GM19328 (cell line): ENCODE results near the gene PXDN.

Experiments
- ATAC-seq: cut with Tn5 transposase; IDR thresholded peaks from one replicate; pipeline ENCODE4 v1.9.1; 2021; ENCODE audit warnings: mild to moderate bottlenecking, moderate library complexity; ENCODE audit not compliant: unreplicated experiment

PXDN gene

DNA sequence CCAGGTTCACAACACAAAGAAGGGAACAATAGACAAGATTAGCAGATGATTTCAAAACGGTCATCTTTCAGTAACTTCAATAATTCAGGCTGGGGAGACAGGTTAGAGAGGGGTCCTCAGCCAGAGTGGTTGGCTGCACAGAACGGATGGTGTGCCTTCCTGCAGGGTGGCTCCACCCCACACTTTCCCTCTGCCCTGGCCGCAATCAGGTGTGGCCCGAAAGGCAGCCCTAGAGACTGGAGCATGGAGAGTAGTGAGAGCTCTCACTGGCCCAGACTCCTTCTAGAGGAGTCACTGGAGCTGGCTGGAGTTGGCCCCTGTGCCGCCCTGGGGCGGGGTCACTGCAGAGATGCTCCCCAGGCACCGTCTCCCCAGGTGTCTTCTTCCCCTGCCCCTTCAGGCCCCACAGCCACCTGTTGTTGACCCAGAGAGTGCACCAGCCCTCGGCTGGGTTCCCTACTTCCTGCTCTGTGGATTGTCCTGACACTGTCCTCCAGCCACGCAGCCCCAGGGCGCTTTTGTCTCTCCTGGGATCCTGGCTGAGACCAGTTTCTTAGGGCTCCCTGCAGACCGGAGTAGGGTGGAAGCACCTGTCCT is 126.8 kb downstream of the PXDN start:
- no peak for ATAC-seq

DNA sequence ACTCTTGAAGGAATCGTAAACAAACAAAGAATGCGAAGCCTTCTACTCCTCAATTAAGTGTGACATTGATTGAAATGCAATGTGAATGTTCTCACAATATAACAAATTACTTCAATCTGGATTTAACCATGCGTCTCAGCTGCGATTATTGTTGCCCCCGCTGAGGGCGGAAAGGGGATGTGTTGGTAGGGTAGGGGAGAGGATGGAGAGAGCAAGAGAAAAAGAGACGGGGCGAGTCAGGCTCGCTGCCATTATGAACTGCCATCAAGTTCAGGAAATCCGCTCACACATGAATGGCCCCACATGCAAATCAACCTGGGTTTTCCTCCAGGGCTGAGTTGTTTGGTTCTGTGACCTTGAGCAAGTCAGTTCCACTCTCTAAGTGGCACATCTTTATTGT is 129.8 kb downstream of the PXDN start:
- no peak for ATAC-seq

DNA sequence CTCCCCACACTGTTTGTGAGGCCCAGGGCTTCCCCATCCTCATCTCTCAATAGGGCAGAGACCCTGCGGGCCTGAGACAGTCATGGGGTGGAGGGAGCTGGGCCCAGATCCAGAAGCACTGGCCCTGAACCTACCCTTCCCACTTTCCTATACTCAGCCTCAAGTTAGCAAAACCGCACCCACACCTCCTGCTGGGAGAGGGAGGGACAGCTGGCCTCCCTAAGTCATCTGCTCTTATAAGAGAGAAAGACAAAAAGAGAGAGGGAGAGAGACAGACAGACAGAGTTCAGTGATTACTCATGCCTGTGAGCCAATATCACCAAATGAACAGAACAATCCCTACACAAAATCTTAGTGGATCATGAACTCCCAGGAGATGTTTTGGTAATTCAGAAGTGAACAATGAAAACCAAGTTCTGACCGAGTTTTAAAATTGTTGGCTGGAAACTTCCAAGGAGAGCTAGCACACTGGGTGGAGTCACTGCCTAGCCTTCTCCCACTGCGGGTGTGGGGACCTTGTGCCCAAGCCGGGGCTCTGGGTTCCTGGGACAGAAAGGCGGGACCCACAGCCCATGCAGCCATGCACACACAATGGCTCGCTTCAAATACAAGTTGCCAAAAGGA is 130.5 kb downstream of the PXDN start:
- ATAC-seq, result no peak

DNA sequence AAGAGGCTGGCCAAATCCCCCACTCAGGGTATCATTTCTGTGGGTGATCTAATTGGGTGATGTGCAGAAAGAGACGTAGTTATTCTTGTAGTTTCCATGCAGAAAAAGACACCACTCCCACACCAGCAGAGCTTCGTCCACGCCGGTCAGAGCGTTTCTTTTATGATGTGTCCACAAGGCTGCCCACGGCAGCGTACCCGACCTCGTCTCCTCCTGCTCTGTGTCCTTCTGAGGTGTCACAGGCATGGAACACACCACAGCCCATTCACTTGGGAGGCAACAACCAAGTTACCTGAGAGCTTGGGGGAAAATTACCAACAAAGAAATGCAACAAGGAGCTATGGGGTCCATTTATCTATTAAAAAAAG is 131.3 kb downstream of the PXDN start:
- no peak for ATAC-seq

DNA sequence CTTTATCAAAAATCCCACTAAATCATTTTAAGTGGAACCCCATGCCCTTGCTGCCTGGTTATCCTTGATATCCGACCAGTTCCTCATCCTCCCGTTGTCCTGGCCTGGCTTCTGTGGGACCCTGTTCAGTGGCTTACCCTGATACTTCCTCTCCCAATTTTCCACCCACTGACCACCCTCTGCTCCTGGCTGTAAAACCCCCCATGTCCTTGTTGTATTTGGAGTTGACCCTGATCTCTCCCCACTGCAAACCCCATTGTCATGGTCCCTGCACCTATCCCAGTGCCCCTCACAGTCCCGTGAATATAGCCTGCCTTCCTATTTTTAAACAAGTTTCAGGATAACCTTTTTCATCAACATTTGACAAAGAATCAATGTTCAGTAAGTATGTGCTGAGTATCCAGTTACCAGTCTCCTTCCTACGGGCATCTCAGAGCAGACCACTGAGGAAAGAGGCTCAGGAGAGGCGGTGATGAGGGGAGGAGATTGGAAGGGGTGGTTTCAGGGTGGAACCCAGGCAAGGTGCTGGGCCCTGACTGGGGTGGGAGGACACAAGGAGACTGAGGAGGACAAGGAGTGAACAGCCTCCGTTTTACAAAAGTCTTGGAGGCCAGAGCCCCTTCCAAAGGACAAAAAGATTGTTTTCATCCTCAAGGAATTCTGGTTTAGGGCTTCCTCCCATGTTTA is 131.8 kb downstream of the PXDN start:
- no peak for ATAC-seq

DNA sequence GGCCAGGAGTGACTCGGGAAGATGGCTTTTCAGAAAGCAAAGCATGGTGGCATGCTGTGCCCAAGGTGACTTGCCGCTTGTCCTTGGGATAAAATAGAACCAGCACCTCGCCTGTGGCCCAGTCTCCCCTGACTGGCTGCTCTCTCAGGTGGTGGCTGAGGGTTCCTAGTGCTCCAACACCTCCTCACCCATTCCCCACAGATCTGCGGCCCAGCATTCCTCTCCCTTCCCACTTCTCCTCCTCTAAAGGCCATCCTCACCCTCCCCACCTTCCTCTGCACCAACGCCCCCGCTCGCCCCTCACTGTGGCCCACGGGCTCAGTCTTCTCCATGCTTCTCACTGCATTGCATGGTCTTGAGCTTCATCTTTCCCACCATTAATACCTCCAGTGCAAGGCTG is 132.4 kb downstream of the PXDN start:
- ATAC-seq, result no peak

DNA sequence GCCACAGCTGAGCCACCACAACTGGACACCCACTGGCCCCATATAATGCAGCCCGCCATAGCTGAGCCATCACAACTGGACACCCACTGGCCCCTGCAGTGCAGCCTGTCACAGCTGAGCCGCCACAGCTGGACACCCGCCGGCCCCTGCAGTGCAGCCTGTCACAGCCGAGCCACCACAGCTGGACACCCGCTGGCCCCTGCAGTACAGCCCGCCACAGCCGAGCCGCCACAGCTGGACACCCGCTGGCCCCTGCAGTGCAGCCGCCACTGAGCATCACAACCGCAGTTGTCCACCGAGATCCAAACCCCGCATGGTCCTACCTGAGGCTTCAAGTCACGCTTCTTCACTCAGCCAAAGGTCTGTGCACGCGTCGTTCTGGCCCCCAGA is 134.2 kb downstream of the PXDN start:
- no peak for ATAC-seq

DNA sequence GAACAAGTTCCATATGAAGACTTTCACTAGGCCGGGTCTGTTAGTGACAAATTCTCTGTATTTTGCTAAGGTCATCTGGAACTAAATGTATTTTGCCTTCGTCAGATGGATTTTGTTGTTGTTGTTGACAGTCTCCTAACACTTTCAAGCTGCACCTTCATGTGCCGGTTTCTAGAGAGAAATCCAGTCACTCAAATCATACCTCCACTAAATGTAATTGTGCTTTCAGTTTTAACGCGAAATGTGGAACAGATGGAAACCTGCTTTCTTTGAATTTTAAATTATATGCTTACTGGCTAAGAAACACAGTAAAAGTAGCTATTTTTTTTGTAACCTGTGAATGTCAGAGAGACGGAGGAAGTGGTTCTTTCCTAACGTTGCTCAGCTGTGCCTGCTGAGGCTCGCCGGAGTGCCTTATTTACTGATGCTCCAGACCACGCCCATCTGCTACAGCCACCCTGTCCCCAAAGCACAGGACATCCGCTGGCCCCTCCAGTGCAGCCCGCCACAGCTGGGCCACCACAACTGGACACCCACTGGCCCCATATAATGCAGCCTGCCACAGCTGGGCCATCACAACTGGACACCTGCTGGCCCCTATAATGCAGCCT is 134.7 kb downstream of the PXDN start:
- ATAC-seq, result no peak

DNA sequence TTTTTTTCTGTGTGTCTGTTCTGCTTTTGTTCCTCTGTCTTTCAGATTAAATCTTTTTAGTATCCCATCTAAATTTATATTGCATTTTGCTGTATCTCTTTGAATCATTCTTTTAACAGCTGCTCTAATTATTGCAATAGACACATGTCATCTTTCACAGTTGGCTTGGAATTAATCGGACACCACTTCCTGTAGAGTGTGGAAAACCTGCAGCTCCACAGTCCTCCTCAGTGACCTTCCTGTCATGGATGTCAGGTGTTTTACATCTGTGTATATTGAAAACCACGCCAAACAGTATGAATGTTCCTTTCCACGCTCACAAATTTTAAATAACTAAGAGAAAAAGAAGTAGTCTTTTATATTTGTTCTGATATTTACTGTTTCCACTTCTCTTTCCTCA is 135.3 kb downstream of the PXDN start:
- ATAC-seq, result no peak

DNA sequence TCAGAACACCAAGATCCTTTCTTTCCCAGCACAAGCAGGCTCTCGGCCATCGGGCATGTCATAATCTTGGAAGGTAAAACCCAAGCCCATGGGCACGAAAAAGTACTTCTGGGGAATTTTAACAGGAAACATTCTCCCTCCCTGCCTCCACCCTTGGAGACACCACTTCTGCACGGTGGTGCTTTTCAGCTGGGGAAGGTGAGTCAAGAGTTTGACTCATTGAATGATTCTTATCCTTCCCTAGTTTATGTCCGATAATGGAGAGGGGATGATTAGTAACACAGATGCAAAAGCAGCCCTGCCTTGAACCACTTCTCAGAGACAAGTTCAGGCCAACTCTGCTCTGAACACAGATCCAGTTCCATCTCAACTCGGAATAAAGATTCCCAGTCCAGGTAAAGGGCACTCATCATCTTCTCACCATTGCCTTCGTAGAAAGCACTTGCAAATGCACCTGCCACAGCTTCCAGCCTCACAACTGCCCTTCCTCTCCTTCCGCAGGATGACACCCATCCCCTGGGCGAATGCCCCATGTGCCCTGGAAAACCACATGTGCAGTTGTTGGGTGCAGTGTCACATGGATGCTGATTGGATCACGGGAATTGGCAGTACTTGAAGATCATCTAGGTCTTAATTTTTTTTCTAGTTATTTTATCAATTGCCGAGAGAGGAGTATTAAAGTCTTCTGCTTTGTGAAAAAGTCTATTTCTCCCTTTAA is 136.2 kb downstream of the PXDN start:
- ATAC-seq, result no peak

DNA sequence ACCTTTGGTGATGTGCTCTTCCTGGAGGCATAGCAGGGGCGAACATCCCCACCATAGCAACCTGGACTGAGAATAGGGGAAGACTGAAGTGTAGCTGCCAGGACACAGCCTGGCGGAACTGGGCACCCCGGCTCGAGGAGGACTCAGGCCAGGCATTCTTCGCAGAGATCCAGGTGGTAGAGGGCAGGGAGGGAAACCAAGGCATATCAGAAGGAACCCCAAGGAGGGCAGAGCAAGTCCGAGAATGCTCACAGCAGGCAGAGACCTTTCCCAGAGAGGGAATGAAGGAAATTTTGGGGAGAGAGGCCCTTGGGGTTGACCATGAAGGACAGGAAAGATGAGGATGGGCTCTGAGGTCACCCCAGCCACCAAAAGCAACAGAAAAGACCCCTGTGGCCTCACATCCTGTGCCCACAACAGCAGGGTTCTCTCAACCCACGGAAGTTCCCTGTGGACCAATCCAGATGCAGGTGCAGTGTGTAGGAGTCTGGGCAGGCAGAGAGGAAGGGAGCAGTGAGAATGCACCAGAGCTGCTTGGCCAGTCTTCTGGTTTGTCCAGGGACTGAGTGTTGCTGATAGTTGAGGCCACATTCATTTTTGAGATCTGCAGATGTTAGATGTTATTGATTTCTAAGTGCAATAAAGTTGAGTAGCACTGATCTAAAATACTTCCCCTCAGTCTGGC is 136.9 kb downstream of the PXDN start:
- ATAC-seq, result no peak

DNA sequence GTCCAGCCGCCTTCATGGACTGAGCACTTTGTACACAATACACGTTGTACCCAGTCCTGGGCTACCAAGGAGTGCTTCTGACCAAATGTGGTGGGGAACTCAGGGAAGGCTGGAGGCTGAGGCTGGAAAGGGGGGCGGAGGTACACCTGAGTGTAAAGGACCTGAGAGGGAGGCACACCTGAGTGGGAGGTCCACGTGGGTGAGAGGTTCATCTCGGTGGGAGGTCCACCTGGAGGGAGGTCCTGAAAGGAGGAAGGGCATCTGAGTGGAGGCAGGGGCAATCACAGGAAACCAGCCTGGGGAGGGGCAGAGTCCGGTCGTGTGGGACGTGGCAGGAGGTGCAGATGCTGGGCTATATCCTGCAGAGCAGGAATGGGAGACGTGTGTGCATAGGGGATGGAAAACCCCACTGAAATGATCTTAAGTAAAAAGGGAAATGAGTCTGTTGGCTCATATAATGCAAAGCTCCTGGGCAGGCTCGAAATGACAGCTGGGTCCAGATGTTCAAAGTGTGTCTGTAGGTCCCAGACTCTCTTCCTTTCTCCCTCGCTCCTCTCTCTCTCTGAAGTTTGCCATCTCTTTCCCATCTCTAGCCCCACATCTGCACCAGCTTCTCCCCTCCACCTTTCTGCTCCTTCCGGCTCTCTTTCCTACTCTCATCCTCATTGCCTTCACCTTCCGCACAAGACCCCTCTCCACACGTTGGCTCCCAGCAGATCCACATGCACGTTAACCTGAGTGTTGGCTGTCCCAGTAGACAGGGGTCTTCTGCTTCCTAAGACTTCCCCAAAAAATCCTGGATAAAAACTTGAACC is 137.7 kb downstream of the PXDN start:
- ATAC-seq, result no peak

DNA sequence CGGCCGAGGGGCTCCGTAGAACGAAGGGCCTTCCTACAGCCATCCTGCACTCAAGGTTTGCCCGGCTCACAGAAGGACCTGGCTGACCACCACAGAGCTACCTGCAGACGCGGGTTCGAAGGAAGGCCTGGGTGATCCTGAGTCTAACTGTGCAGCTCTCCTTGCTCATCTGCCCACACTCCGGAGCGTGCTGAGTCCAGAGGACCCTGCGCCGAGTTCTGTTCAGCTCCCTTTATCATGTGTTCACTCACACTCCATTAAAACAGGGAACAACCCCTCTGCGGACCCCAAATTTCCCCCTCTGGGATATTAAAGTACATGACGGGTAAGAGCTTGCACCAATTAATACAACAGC is 138.3 kb downstream of the PXDN start:
- ATAC-seq, result no peak

DNA sequence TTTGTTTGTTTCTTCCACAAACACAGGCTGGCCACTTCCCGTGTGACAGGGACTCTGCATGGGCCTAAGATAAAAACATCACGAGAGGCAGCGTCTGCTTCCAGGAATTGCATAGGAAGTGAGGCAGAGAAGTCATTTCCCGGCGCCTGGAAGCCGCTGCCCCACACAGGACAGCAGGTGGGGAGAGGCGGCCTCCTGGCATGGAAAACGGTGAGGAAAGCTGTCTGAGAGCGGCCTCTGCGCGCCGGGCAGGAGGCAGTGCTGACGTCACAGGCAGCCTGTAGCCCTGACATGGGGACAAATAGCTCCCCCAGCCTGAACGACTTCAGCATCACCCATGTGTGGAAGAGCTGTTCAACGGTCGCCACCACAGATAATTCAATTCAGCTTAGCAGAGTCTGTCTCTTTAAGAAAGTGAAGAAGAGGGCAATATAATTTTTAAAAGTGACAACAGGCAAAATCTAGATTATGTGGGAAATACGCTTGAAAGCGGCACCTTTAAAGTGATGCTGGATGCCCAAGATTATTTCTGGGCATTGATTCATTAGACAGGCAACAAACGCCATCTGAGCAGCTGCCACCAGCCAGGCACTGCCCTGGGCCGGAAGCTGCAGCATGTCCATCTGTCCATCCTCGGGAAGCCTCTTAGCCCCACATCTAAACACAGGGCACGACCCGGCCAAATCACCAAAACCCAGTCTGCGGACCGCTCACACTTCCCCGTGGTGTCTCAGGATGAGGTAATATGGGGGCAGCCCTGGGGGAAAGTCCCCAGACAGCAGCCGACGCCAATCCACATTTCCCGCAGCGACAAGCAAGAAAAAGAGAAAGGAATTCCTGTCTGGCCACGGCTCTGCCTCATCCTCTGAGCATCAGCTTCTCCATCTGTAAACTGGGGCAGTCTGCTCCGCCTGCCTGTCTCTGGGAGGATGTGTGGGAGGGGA is 138.9 kb downstream of the PXDN start:
- no peak for ATAC-seq

DNA sequence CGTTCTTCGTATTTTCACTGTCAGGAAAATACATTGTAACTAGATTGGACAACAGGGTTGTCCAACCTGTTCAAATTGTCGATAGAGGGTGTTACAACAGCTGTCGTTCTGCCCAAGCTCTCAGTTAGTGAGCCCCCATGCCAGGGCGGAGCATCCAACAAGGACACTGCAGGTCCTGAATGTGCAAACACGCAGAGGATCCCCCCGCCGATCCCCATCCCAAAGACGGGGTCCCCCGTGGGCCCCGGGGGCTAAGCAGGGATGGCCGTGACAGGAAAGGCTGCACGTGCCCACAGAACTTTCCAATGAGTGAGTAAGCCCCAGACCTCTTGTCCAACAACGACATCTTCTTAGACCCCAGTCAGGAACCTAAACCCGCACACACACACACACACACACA is 140.8 kb downstream of the PXDN start:
- ATAC-seq, result no peak

DNA sequence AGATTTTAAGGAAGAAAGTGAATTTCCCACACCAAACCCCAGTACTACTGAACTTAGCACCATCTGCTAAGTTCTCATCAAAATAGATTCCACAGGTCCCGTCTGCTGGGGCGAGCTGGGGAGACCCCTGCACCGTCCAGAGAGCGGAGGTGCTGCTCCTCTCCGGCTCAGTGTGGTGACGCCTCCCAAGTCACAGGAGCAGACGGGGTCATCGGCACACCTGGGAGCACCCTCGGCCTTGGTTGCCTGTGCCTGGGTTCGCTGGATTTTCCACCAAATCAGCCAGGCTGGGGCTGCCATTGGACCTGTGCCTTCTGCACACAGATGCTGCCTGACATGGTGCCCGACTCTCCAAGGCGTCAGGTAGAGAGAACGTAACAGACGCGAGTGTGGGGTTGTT is 141.3 kb downstream of the PXDN start:
- ATAC-seq, result no peak

DNA sequence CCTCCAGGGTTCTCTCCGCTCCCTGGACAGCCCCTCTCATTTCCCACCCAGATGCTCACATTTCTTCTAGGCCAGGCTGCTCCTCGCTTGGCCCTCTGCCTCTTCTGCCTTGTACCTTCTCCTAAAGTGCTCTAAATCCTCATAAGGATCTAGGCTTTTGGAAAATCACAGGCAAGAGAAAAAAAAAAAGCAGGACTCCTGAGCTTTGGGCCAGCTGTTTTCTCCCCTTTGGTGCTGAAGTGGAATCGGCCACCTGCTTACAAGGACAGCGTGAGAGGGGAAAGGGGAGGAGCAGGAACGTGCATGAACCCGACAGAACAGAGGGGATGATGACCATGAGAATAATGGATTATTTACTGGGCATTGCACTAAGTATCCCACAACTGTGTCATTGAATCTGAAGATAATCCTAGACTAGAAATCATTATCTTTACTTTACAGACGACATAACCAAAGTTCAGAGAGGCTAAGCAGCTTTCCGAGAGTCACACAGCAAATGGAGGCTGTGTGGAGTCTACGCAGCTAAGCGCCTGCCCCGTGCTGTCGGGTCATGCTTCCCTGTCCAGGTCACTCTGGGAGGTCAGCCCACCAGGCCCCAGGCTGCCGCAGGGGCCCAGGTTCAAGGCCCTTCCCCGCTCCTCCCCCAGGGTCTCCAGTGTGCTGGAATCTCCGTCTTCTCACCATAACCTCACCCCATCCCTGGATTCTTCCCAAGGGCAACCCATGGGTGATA is 141.9 kb downstream of the PXDN start:
- ATAC-seq, result no peak

DNA sequence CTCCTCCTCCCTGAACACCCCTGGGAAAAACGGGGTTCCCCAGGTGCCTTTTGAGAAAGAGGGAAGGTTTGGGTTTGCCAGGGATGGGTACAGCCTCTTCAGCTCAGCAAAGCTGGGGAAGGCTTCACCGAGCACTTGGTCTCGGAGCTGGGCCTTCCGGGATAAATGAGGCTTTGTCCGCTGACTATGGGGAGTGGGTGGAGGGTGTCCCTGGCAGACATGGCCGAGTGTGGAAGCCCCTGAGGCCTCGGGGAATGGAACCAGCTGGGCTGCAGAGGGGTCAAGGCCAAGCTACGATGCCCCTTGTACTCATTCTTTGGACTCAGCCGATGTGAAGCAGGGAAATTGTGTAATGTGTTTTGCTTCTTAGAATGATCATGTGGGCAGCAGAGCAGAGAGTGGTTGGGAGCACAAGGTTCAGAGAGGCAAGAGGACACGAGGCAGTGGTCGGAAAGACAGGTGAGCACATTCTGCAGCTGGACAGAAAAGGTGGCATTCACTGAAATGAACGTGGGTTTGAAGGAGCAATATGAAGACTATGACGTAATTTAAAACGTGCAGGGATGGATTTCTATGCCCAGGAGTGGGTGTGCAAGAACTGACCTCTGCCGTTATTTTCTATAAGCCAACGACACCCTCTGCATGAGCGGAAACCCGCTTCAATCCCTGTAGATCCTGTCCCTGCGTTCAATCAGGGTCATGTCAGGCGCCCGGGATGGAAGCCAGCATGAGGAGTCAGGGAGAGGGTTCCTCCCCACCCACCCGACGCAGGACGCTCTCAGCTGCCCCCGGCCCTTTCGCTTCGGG is 142.6 kb downstream of the PXDN start:
- ATAC-seq, result no peak
